NCI-H2107 treated with DMSO at 0.1 percent for 48 hours (cell line): ENCODE data around the gene ZNF438.
A peak's percentile ranks its signal among the peaks of the same experiment; 100 is the strongest.
"Not testable (repeated sequence)": the region's sequence is repeated elsewhere in the genome, so short reads cannot be mapped to it uniquely, and the experiment has no call there.

Experiments used
- DNase-seq: peaks from one replicate; lab custom pipeline; 2025; ENCODE audit not compliant: unreplicated experiment; lab: John Stamatoyannopoulos, UW

ZNF438 gene

GRCh38 chr10:30816159-30816819 lies 215.4 kb downstream of the ZNF438 start:
- no peak for DNase-seq

DNA sequence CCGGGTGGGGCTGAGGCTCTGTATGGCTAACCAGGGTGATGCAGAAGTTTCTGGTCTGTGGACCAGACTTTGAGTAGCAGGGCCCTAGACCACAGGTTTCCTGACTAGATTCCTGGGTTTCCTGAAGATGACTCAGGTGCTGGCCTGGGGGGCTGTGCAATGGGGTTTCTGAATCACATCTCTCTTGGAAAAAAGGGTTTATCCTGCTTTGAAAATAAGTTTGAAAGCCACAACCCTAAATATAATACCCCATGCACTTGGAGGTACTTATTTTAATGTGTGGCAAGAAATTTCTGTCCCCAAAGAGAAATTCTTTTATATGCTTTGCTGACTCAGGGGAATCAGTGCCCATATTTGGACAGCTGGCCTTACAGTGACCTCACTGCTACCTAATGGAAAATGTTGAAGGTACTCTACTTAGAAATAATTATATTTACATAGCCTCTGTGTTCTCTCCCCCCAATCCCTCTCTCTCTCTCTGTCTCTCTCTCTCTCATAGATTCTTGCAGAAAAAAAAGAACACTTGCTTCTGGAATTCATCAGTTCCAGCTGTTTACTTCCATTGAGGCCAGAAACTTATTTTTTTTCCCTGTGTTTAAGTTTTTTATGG lies 217.7 kb downstream of the ZNF438 start:
- DNase-seq = no peak

DNA sequence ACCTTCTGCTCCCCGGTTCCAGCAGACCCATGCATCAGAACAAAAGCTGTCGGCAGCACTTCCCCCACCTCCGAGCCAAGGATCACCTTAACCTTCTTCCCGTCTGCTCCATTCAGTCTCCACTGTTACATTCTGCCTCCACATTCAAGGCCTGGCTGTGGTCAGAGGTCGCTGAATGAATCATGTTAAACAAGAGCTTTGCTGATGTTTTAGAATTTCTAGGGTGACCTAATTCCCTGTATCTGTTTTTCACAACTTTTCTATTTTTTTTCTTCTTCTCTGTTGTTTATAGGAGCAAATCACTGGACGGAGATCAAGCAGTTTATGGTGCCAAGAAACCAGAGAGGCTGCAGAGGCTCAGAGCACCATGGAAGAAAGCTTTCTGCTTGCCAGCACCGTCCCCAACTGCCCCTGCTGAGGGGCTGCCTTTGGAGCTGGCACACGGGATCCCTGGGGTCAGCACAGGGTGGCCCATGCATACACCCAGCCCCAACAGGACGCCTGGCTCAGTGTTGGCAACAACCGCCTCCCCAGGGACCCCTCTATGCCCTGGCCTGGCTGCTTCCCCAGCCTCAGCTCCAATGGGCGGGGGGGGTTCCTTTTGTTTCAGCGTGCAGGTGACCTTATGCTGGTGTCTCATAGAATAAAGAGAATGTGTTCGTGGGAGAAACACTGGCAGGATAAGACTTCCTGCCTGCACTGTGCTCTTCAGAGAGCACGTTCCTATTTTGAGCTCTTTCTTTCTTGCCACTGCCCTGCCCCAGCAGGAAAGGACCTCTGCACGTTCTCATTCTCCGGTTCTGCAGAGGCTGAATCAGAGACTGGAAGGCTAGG lies 219.4 kb downstream of the ZNF438 start:
- peak; percentile 11 for DNase-seq

DNA sequence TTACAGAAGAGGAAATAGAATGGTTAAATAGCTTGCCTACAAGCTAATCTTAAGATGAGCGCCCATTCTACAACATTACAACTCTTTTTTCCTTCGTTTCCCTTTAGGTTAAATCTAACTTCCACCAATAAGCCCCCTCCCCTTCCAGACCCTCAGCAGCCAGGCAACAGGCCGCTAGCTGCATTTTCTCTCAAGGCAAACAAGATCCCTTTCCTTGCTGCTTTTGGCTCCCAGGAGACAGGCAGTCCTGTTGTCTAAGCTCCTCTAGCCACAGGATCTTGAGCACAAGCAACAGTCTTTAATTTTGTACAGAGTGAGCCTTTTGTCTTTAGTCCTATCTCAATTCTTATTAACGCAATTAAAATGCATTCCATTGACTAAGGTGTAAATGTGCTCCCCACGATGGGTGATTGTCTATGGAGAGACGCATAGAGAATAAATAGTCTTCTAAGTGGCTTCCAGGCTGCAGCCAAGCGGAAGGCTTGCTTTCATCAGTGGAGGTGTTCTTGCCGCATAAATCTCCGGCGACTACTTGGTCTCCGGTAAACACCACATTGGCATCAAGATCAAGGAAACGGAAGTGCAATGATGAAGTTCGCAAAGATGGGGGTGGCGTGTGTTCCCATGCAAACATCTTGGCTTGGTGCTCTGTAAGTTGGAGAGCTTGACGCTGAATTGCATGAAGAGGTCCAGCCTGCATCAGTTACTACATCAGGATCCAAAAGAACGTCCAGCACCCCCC lies 220.2 kb downstream of the ZNF438 start:
- DNase-seq = no peak

DNA sequence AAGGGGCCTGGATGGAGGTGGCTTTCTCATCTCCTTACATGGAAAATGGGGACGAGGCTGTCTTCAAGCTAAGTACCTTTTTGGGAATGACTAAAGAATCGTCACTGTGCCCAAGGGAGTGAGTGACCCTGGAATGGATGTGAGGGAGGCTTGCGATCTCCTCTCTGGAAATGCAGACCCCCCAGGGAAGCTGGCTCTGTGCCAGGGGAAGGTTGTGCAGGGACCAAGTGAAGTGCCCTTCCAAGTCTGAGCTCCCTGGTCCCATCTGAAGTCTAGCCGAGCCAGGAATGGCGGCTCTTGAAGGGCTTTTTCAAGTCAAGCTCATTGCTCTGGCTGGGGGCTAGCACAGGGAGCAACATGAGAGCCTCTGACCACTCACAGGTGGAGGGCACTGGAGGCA lies 221.2 kb downstream of the ZNF438 start:
- no peak for DNase-seq

GRCh38 chr10:30806850-30807249 lies 224.8 kb downstream of the ZNF438 start:
- DNase-seq = no peak

- DNase-seq = no peak
Observed at GRCh38 chr10:30805061-30805460, 226.6 kb downstream of the ZNF438 start.

DNA sequence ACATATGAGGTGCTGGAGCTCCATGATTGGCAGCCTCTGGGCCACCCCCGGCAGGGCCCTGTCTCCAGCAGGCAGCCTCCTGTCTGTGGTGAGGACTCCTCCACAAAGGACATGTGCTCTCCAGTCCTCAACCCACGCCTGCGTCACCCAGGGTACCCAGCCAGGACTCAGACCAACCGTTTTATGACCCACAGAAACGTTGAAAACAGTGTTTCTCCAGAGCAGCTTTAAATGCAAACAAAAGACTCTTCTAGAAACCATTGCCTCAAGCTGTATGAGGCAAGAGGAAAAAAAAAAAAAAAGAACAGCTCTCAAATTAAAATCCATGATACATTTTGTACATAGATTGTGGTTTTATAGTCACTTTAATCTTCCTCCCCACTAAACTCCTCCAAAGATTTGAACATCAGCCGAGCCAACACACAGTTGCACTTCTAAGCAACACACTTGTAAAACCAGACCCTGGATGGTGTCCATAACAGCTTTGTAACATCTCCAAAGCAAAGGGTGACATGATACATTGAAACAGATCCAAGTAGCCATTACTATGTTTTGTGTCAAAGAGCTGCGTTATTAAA lies 227.1 kb downstream of the ZNF438 start:
- DNase-seq = no peak

GRCh38 chr10:30803892-30804322 lies 227.8 kb downstream of the ZNF438 start:
- DNase-seq = no peak

DNA sequence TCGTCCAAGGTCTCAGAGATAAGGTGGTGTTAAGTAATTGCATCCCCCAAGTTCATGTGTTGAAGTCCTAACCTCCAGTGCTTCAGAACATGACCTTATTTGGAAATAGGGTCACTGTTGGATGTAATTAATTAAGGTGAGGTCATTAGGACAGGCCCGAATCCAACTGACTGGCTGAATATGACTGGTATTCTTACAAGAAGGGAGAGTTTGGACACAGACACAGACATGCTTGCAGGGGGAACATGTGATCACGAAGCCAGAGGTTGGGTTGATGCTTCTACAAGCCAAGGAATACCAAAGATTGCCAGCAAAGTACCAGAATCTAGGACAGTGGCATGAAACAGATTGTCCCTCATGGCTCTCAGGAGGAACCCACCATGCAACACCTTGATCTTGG lies 228.6 kb downstream of the ZNF438 start:
- DNase-seq = no peak

DNA sequence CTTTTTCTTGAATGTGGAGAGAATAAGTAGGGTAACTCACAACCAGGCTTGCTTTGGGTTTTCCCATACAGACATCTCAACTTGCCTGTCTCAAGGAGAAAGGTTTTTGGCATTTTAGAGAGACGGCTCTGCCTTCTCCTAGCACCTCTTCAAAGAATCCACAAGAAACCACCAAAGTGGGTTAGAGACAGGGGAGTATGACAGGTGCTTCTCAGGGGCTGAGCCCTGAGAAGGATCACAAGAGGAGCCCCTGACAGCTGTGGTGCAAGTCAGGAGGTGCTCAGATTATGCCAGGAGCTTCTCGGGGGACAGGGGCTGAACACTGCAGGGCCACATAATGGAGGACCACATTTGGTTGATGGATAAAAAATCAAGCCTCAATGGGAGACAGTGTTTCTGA lies 231.3 kb downstream of the ZNF438 start:
- no peak for DNase-seq

GRCh38 chr10:30798646-30799185 lies 232.9 kb downstream of the ZNF438 start:
- DNase-seq = no peak

- not testable (repeated sequence) for DNase-seq
Observed at GRCh38 chr10:30795024-30795423, 236.6 kb downstream of the ZNF438 start.
